IMR-90 (cell line): ENCODE results near the gene PAX5. TPM values are rescaled to one million over a fixed set of nuclear protein-coding genes. Genes with fewer than 3 reads are reported as not detected.

Source experiments
- ATAC-seq: fragments of 200-7000 bp; cut with Tn5 transposase; 2 replicates; pipeline ENCODE4 v1.9.1; 2020; ENCODE audit warnings: low read depth, mild to moderate bottlenecking, moderate library complexity
- BruUV-seq: library from RNA; stranded (reverse); fragments of 400-500 nt; replicated peaks from 2 replicates; lab custom pipeline; 2021; lab: Mats Ljungman, UMichigan
- CTCF ChIA-PET: fragments of 300-600 bp; formaldehyde crosslinking; extraction: SDS; loops from one replicate; lab custom pipeline; 2021; ENCODE audit warnings: antibody characterized with exemption; lab: Yijun Ruan, JAX
- POLR2A ChIA-PET: fragments of 300-600 bp; sonication (Branson Sonifier 250); formaldehyde crosslinking; loops from one replicate; lab custom pipeline; 2022; ENCODE audit warnings: antibody characterized with exemption; ENCODE audit not compliant: unreplicated experiment; lab: Charles Lee
- DNase-seq: peaks from one replicate; pipeline ENCODE4 v3.0.0; 2013
- H2AFZ ChIP-seq: replicated peaks from 2 replicates; pipeline ENCODE3; 2013; ENCODE audit warnings: low read length, mild to moderate bottlenecking; ENCODE audit not compliant: poor library complexity
- H2AK5ac ChIP-seq: 2 replicates; pipeline ENCODE4 v1.6.1; 2013; ENCODE audit warnings: low read depth, low read length, inconsistent platforms
- H2AK9ac ChIP-seq: replicated peaks from 2 replicates; pipeline ENCODE3; 2013; ENCODE audit warnings: mild to moderate bottlenecking, low read depth, low read length, moderate library complexity; ENCODE audit not compliant: poor library complexity
- H2BK120ac ChIP-seq: 2 replicates; pipeline ENCODE4 v1.6.1; 2013; ENCODE audit warnings: low read depth, low read length, inconsistent platforms
- H2BK15ac ChIP-seq: 3 replicates; pipeline ENCODE4 v1.6.1; 2013; ENCODE audit warnings: low read depth, low read length, inconsistent platforms
- H2BK20ac ChIP-seq: 2 replicates; pipeline ENCODE4 v1.6.1; 2013; ENCODE audit warnings: low read depth, mild to moderate bottlenecking, inconsistent platforms, low read length, moderate library complexity
- H2BK5ac ChIP-seq: 2 replicates; pipeline ENCODE4 v1.6.1; 2013; ENCODE audit warnings: mild to moderate bottlenecking, low read depth, low read length, inconsistent platforms; ENCODE audit not compliant: poor library complexity, severe bottlenecking
- H3K14ac ChIP-seq: replicated peaks from 2 replicates; pipeline ENCODE4 v1.6.1; 2013; ENCODE audit warnings: low read depth, low read length, inconsistent platforms
- H3K18ac ChIP-seq: 2 replicates; pipeline ENCODE4 v1.6.1; 2013; ENCODE audit warnings: low read depth, low read length, control low read depth
- H3K23ac ChIP-seq: 2 replicates; pipeline ENCODE4 v1.6.1; 2013; ENCODE audit warnings: low read depth, low read length, inconsistent platforms
- H3K27ac ChIP-seq: 2 replicates; pipeline ENCODE4 v1.5.1; 2013; ENCODE audit warnings: mild to moderate bottlenecking, control low read depth, low read length; ENCODE audit not compliant: insufficient read depth
- H3K27me3 ChIP-seq: 2 replicates; pipeline ENCODE4 v1.6.1; 2013; ENCODE audit warnings: low read length; ENCODE audit not compliant: control insufficient read depth, insufficient read depth
- H3K36me3 ChIP-seq: 2 replicates; pipeline ENCODE4 v1.6.1; 2013; ENCODE audit warnings: low read length, mixed read lengths; ENCODE audit not compliant: control insufficient read depth, insufficient read depth
- H3K4ac ChIP-seq: 2 replicates; pipeline ENCODE4 v1.6.1; 2013; ENCODE audit warnings: low read depth, low read length, inconsistent platforms
- H3K4me1 ChIP-seq: 2 replicates; pipeline ENCODE4 v1.6.1; 2013; ENCODE audit warnings: low read length, mixed read lengths; ENCODE audit not compliant: control insufficient read depth, insufficient read depth
- H3K4me2 ChIP-seq: 2 replicates; pipeline ENCODE4 v1.6.1; 2013; ENCODE audit warnings: low read depth, mild to moderate bottlenecking, control low read depth, low read length, moderate library complexity
- H3K4me3 ChIP-seq: 2 replicates; pipeline ENCODE4 v1.5.1; 2013; ENCODE audit warnings: low read depth, mild to moderate bottlenecking, control low read depth, low read length, moderate library complexity; ENCODE audit not compliant: insufficient read depth
- H3K56ac ChIP-seq: 2 replicates; pipeline ENCODE4 v1.6.1; 2013; ENCODE audit warnings: low read length, inconsistent platforms; ENCODE audit not compliant: insufficient read depth; ENCODE audit errors: extremely low read depth
- H3K79me1 ChIP-seq, 2 experiments: 2 replicates each; pipeline ENCODE4 v1.6.1; 2013; ENCODE audit warnings: low read length in 2 of 2, inconsistent platforms in 1 of 2, low read depth in 1 of 2
- H3K9ac ChIP-seq: 2 replicates; pipeline ENCODE4 v1.6.1; 2013; ENCODE audit warnings: low read depth, low read length, control low read depth
- H3K9me1 ChIP-seq: 2 replicates; pipeline ENCODE4 v1.6.1; 2013; ENCODE audit warnings: low read length, inconsistent platforms; ENCODE audit not compliant: insufficient read depth
- H3K9me3 ChIP-seq: 2 replicates; pipeline ENCODE4 v1.6.1; 2013; ENCODE audit warnings: low read length; ENCODE audit not compliant: control insufficient read depth, insufficient read depth
- H4K20me1 ChIP-seq: 2 replicates; pipeline ENCODE4 v1.6.1; 2013; ENCODE audit warnings: low read length, inconsistent platforms; ENCODE audit not compliant: insufficient read depth
- H4K5ac ChIP-seq: 2 replicates; pipeline ENCODE4 v1.6.1; 2013; ENCODE audit warnings: mild to moderate bottlenecking, low read depth, low read length, control low read depth
- H4K8ac ChIP-seq, 2 experiments: 2 replicates each; pipeline ENCODE4 v1.6.1; 2013; ENCODE audit warnings: low read depth in 2 of 2, low read length in 2 of 2, control low read depth in 1 of 2, inconsistent platforms in 1 of 2
- H4K91ac ChIP-seq: 2 replicates; pipeline ENCODE4 v1.6.1; 2013; ENCODE audit warnings: low read depth, low read length, inconsistent platforms; ENCODE audit not compliant: insufficient read depth
- BHLHE40 ChIP-seq: fragments of 150-350 bp; IDR thresholded peaks from 2 replicates; pipeline ENCODE4 v1.6.1; 2016; ENCODE audit warnings: mild to moderate bottlenecking, low read depth, low read length
- CHD1 ChIP-seq: IDR thresholded peaks from 2 replicates; pipeline ENCODE4 v1.6.1; 2012; ENCODE audit warnings: low read depth, low read length, improper control_type of control experiment
- FOS ChIP-seq: fragments of 150-350 bp; IDR thresholded peaks from 2 replicates; pipeline ENCODE4 v1.6.1; 2016; ENCODE audit warnings: low read depth, low read length
- MAFK ChIP-seq: IDR thresholded peaks from 2 replicates; pipeline ENCODE4 v1.6.1; 2012; ENCODE audit warnings: low read depth, low read length, improper control_type of control experiment
- MAZ ChIP-seq: IDR thresholded peaks from 2 replicates; pipeline ENCODE4 v1.6.1; 2012; ENCODE audit warnings: low read depth, mild to moderate bottlenecking, low read length, improper control_type of control experiment, moderate library complexity, borderline replicate concordance
- MXI1 ChIP-seq: IDR thresholded peaks from 2 replicates; pipeline ENCODE4 v1.6.1; 2012; ENCODE audit warnings: low read depth, mild to moderate bottlenecking, low read length, moderate library complexity, borderline replicate concordance
- NFE2L2 ChIP-seq: fragments of 150-350 bp; IDR thresholded peaks from 2 replicates; pipeline ENCODE4 v1.6.1; 2016; ENCODE audit warnings: low read depth, mild to moderate bottlenecking, low read length
- POLR2A ChIP-seq: IDR thresholded peaks from 2 replicates; pipeline ENCODE4 v1.6.1; 2012; ENCODE audit warnings: mild to moderate bottlenecking, low read depth, low read length
- RAD21 ChIP-seq: IDR thresholded peaks from 2 replicates; pipeline ENCODE4 v1.6.1; 2012; ENCODE audit warnings: low read length, improper control_type of control experiment
- RCOR1 ChIP-seq: IDR thresholded peaks from 2 replicates; pipeline ENCODE4 v1.6.1; 2012; ENCODE audit warnings: mild to moderate bottlenecking, low read length, improper control_type of control experiment; ENCODE audit not compliant: insufficient replicate concordance
- RFX5 ChIP-seq: IDR thresholded peaks from 2 replicates; pipeline ENCODE4 v1.8.0; 2012; ENCODE audit warnings: low read depth, mild to moderate bottlenecking, low read length, moderate library complexity
- SMC3 ChIP-seq: fragments of 150-350 bp; IDR thresholded peaks from 2 replicates; pipeline ENCODE4 v1.6.1; 2016; ENCODE audit warnings: low read depth, mild to moderate bottlenecking, antibody characterized with exemption, low read length, moderate library complexity
- WGBS, 2 experiments: methylation state at CpG; one replicate each; pipeline versions ENCODE4 v1.1.5 to v1.1.7; 2013; ENCODE audit warnings: missing lambda C conversion rate in 2 of 2; ENCODE audit not compliant: insufficient read length in 1 of 2; ENCODE audit errors: extremely low coverage in 2 of 2; 5-methylcytosine and 5-hydroxymethylcytosine counted together
- dilution Hi-C: fragments of 300-500 bp; cut with HindIII; formaldehyde crosslinking; loops from one replicate; pipeline ENCODE4 v1.14.3; 2018; ENCODE audit warnings: low sequenced_read_pairs; ENCODE audit not compliant: unreplicated experiment
- in situ Hi-C: fragments of 300-500 bp; cut with MboI; formaldehyde crosslinking; loops from 3 replicates; pipeline ENCODE4 v1.14.3; 2019; ENCODE audit warnings: low sequenced_read_pairs, inconsistent platforms, mixed read lengths
- intact Hi-C: fragments of 100-400 bp; cut with micrococcal nuclease; formaldehyde crosslinking; loops from 2 replicates; pipeline ENCODE4 v1.10.0; 2022
- polyA plus RNA-seq, 3 experiments: library from polyadenylated mRNA; depleted of rRNA; stranded (reverse); fragments of >200 nt; gene quantifications; 2 replicates each; pipeline ENCODE4 v1.2.3, GENCODE V29; 2012; ENCODE audit warnings: low replicate concordance in 1 of 3
- total RNA-seq: library from RNA; depleted of rRNA; stranded (reverse); fragments of >200 nt; gene quantifications from 2 replicates; pipeline ENCODE4 v1.2.3, GENCODE V29; 2012
- TF ChIP-seq, protein P1 (sequence below): fragments of 150-350 bp; IDR thresholded peaks from 2 replicates; pipeline ENCODE4 v1.6.1; 2016; ENCODE audit warnings: low read depth, mild to moderate bottlenecking, low read length, moderate library complexity, borderline replicate concordance
- TF ChIP-seq, protein P2 (sequence below): fragments of 150-350 bp; IDR thresholded peaks from 2 replicates; pipeline ENCODE4 v1.6.1; 2017; ENCODE audit warnings: mild to moderate bottlenecking, antibody characterized with exemption, low read length, low read depth

PAX5 gene
- total and polyA plus RNA-seq, 2 of the 4 experiments (the other 2 are of a cell fraction), result not detected

DNA sequence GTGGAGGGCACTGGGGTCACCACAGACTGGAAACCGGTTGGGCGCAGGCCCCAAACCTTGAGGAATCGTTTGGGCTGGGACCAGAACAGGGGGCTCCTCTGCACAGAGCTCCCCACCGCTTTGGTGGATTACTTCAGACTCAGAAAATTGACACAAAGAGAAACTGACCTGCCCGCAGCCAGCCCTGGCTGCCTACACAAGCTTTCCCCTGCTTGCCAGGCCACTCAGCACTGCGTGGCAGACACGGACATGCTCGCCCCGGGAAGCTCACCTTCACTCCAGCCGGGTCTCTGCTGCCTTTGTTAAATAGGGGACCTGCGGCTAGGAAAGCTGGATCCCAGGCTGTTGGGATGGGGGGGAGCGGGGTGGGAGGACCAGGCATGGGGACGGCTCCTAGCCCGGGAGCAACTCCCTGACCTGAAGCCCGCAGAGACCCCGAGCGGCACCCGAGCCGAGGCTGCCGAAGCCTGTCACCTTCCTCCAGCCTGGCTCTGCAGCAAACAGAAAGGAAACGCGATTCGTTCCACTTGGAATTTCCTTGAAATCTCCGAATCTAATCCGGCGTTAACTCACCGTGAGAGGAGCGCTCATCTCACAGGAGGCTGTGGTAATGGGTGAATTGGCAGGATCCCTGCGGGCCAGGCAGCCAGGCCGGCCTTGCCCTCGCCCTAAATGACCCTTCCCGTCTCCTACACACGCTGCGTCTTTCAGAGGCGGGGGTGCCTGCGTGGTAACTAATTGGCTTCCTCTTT, 8.8 kb downstream of the PAX5 start (continued):
- TF ChIP-seq MXI1, result no peak

DNA sequence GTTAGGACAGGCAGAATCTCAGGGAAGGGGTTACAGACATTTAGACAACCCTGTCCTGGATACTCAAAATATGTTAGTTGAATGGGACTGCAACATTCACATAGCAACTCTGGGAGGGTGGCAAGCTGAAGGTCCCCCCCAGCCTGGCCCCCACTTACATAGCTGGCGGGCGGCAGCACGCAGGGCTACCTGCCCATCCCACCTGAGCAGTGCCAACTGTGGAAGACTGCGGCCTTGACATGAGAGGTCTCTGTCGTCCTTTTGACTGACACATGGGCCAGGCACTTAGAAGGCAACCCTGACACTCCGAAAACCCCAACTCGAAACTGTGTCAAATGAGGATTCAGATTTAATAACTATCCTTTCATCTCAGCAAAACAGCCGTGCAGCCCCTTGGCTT, 16.5 kb downstream of the PAX5 start:
- POLR2A ChIA-PET, result no interaction called here
- Histone ChIP-seq H2BK120ac (no peak overlapping the region), H4K5ac (no peak overlapping the region), H4K91ac (no peak overlapping the region), H2AK9ac (no peak overlapping the region), H3K9me3 (no peaks in the 10 kb centered on the region), H3K79me1 (no peaks in the 10 kb centered on the region), H2BK20ac (no peak overlapping the region), H3K4me2 (no peak overlapping the region), H3K14ac (no peak overlapping the region), H3K4me1 (no peaks in the 10 kb centered on the region), H3K9me1 (no peaks in the 10 kb centered on the region), H3K56ac (no peak overlapping the region), H3K27ac (no peak overlapping the region), H2AK5ac (no peak overlapping the region), H2BK15ac (no peak overlapping the region), H4K20me1 (no peaks in the 10 kb centered on the region), H3K23ac (no peak overlapping the region), H3K4ac (no peak overlapping the region), H2BK5ac (no peak overlapping the region), H3K9ac (no peak overlapping the region), H3K4me3 (no peak overlapping the region), H3K18ac (no peak overlapping the region), H4K8ac (no peak overlapping the region), H2AFZ (no peak overlapping the region), H3K27me3 (peaks cover 60% of the 10 kb centered on the region), H3K36me3 (no peaks in the 10 kb centered on the region)
- CTCF ChIA-PET, result no interaction called here
- WGBS, 2 experiments, result 75% methylated on average over 4 of the region's 8 CpGs; no CpG with 5 or more reads in 1 of the 2 experiments
- dilution Hi-C loops, result no loop called here
- no TSS peak for BruUV-seq
- DNase-seq (no peak), ATAC-seq (no peak)
- in situ Hi-C loops, result no loop called here
- intact Hi-C loops, result no loop called here
- TF ChIP-seq MXI1 (no peak), CHD1 (no peak), MAZ (no peak), POLR2A (no peak), MAFK (no peak), RFX5 (no peak), FOS (no peak), BHLHE40 (no peak), RAD21 (no peak), SMC3 (no peak), NFE2L2 (no peak), RCOR1 (no peak)
- TF ChIP-seq, protein P1, sequence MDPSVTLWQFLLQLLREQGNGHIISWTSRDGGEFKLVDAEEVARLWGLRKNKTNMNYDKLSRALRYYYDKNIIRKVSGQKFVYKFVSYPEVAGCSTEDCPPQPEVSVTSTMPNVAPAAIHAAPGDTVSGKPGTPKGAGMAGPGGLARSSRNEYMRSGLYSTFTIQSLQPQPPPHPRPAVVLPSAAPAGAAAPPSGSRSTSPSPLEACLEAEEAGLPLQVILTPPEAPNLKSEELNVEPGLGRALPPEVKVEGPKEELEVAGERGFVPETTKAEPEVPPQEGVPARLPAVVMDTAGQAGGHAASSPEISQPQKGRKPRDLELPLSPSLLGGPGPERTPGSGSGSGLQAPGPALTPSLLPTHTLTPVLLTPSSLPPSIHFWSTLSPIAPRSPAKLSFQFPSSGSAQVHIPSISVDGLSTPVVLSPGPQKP, result no peak
- TF ChIP-seq, protein P2, sequence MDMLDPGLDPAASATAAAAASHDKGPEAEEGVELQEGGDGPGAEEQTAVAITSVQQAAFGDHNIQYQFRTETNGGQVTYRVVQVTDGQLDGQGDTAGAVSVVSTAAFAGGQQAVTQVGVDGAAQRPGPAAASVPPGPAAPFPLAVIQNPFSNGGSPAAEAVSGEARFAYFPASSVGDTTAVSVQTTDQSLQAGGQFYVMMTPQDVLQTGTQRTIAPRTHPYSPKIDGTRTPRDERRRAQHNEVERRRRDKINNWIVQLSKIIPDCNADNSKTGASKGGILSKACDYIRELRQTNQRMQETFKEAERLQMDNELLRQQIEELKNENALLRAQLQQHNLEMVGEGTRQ, result no peak
